PFSK-1 (cell line): ENCODE data around the gene SCARB1.

ENCODE experiments used
- FOXP2 ChIP-seq: optimal IDR thresholded peaks from 2 replicates; pipeline ENCODE3; 2011; ENCODE audit warnings: borderline replicate concordance, control low read depth, inconsistent platforms; ENCODE audit not compliant: insufficient read depth; ENCODE audit errors: extremely low read length, extremely low read depth
- POLR2AphosphoS5 ChIP-seq: IDR thresholded peaks from 2 replicates; pipeline ENCODE4 v1.6.1; 2012; ENCODE audit warnings: low read depth, mild to moderate bottlenecking, control low read depth, low read length, moderate library complexity
- SIN3A ChIP-seq: IDR thresholded peaks from 2 replicates; pipeline ENCODE4 v1.6.1; 2012; ENCODE audit warnings: mild to moderate bottlenecking, low read length, moderate library complexity, borderline replicate concordance; ENCODE audit not compliant: insufficient read depth
- TAF1 ChIP-seq: IDR thresholded peaks from 2 replicates; pipeline ENCODE4 v1.6.1; 2012; ENCODE audit warnings: low read length, control low read depth, borderline replicate concordance; ENCODE audit not compliant: insufficient read depth
- TF ChIP-seq, protein P1 (sequence below), 2 experiments: IDR thresholded peaks; 2 replicates each; pipeline versions ENCODE4 v1.6.1 to v1.8.0; 2011 to 2012; ENCODE audit warnings: low read depth in 2 of 2, low read length in 2 of 2, control low read depth in 1 of 2, inconsistent platforms in 1 of 2, mild to moderate bottlenecking in 1 of 2, moderate library complexity in 1 of 2; ENCODE audit not compliant: insufficient read depth in 1 of 2

Gene SCARB1

DNA sequence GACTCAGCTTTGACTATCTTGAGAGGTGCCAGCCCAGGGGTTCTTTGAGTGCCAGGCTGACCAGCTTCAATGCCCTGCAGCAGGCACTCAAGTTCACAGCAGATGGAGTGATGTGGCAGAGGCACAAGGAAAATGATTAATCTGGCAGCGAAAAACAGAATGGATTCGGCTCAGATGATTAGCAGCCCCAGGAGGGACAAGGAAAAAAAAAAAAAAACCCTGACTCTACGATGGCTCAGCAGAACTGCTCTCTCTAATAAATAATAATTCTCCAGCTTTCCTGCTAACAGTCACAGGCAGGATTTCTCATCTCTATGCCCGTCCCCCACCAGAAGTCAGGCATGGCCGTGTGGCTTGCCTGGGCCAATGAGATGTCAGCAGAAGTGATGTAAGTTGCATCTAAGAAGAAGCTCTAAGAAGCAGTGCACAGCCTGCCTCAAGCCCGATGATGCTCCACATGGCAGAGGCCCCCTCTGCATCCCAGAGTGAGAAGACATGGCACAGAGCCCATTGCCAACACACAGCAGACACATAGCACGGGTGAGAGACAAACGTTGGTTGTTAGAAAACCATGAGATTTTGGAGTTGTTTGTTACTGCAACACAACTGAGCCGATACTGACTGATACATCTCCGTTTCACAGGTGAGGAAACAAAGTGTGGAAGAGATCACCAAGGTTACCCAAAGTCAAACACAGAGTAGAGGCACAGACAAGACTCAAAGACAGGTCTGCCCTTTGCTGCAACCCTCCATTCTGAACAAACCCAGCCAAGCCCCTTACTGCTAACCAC is 111.0 kb downstream of the SCARB1 start:
- TF ChIP-seq, protein P1, sequence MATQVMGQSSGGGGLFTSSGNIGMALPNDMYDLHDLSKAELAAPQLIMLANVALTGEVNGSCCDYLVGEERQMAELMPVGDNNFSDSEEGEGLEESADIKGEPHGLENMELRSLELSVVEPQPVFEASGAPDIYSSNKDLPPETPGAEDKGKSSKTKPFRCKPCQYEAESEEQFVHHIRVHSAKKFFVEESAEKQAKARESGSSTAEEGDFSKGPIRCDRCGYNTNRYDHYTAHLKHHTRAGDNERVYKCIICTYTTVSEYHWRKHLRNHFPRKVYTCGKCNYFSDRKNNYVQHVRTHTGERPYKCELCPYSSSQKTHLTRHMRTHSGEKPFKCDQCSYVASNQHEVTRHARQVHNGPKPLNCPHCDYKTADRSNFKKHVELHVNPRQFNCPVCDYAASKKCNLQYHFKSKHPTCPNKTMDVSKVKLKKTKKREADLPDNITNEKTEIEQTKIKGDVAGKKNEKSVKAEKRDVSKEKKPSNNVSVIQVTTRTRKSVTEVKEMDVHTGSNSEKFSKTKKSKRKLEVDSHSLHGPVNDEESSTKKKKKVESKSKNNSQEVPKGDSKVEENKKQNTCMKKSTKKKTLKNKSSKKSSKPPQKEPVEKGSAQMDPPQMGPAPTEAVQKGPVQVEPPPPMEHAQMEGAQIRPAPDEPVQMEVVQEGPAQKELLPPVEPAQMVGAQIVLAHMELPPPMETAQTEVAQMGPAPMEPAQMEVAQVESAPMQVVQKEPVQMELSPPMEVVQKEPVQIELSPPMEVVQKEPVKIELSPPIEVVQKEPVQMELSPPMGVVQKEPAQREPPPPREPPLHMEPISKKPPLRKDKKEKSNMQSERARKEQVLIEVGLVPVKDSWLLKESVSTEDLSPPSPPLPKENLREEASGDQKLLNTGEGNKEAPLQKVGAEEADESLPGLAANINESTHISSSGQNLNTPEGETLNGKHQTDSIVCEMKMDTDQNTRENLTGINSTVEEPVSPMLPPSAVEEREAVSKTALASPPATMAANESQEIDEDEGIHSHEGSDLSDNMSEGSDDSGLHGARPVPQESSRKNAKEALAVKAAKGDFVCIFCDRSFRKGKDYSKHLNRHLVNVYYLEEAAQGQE (IDR thresholded peaks at IDR 0.05; ENCODE audit: insufficient read depth in 1 of 2, low read depth in 2 of 2, low read length in 2 of 2) = no peak
- TF ChIP-seq TAF1 (no peak), POLR2AphosphoS5 (no peak), FOXP2 (no peak), SIN3A (no peak)

DNA sequence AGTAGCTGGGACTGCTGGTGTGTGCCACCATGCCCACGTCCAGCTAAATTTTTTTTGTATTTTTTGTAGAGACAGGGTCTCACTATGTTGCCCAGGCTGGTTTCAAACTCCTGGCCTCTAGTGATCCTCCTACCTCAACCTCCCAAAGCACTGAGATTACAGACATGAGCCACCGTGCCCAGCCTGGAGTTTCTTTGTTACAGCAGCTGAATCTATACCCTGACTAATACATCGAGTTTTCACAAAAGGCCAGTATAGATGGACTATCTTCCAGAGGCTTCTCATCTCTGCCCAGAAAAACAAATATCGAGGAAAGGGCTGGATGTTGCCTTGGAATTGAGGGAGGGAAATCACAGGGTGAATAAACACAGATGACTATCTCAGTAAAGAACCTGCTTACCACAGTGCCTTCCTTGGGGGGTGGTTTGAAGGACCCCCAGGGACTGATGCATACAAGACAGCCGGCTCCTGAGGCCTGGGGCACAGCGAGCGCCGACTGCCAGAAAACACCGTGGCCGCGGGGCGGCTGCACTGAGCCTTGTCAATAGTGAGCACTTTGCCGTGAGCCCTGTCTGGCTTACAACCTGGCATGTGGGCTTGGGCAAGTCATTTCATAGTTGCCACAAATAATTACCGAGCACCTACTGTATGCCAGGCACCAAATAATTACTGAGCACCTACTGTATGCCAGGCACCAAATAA is 111.9 kb downstream of the SCARB1 start:
- TF ChIP-seq SIN3A = no peak
- no peak for TF ChIP-seq FOXP2
- no peak for TF ChIP-seq POLR2AphosphoS5
- no peak for TF ChIP-seq TAF1
- TF ChIP-seq, protein P1 (IDR thresholded peaks at IDR 0.05; ENCODE audit: insufficient read depth in 1 of 2, low read depth in 2 of 2, low read length in 2 of 2) = no peak

DNA sequence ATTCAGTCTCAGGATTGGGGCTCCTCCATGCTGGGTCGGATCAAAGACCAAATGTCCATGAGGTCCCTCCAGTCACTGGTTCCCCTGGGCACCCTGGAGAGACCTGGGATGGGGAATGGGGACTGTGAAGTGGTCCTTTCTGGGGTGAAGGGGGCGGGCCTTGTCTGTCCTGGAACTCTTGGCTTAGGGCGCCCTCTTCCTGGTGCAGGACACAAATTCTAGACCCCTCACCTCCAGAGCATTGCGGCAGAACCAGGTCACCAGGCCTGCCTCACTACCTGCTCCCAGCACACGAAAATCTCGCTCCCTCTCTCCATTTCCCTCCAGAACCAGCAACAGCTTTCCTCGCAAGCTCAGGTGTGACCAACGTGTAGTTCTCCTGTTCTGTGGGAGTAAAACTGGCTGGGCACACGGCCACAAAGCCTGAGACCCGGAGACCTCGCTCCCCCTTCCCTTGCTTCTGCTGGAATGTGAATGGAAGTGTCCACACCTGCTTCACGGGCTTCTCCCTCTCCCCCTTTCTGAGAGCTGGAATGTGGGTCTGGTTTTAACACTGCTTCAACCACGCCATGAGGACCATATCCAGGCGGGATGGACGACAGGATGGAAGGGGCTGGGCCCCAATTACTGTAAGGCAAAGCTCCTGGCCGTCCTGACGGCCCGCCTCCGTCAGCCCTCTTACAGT is 112.7 kb downstream of the SCARB1 start:
- TF ChIP-seq TAF1 = no peak
- no peak for TF ChIP-seq SIN3A
- TF ChIP-seq FOXP2 = no peak
- no peak for TF ChIP-seq POLR2AphosphoS5
- TF ChIP-seq, protein P1 (IDR thresholded peaks at IDR 0.05; ENCODE audit: insufficient read depth in 1 of 2, low read depth in 2 of 2, low read length in 2 of 2) = no peak

DNA sequence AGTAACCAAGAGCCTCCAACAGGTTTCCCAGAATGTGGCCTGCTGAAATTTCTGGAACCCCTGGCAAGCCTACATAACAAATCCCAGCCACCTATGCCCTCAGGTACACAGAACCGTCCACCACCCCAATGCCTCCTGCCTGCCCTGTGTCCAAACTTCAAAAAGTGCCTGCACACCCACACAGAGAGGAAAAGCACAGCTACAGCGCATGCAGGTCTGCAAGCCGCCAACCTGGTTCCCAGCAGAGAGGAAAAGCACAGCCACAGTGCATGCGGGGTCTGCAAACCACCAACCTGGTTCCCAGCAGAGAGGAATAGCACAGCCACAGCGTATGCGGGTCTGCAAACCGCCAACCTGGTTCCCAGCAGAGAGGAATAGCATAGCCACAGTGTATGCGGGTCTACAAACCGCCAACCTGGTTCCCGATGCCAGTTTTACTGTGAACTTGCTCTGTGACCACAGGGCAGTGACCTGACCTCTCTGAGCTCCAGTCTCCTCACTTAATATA is 113.5 kb downstream of the SCARB1 start:
- TF ChIP-seq FOXP2 (no peak), POLR2AphosphoS5 (no peak), TAF1 (no peak), SIN3A (no peak)
- TF ChIP-seq, protein P1 (IDR thresholded peaks at IDR 0.05; ENCODE audit: insufficient read depth in 1 of 2, low read depth in 2 of 2, low read length in 2 of 2) = no peak
